HG03103 (cell line): ENCODE data around the gene RNF213.
"Not testable (repeated sequence)": the region's sequence is repeated elsewhere in the genome, so short reads cannot be mapped to it uniquely, and the experiment has no call there.

ENCODE experiments used
- ATAC-seq: cut with Tn5 transposase; IDR thresholded peaks from one replicate; pipeline ENCODE4 v1.9.1; 2021; ENCODE audit warnings: low read depth; ENCODE audit not compliant: unreplicated experiment

Gene RNF213

GRCh38 chr17:80291260-80291659, 30.6 kb downstream of the RNF213 start:
- no peak for ATAC-seq

GRCh38 chr17:80291691-80292487, 31.2 kb downstream of the RNF213 start:
- ATAC-seq = no peak

- no peak for ATAC-seq
Observed at GRCh38 chr17:80292521-80292971, 31.9 kb downstream of the RNF213 start.

DNA sequence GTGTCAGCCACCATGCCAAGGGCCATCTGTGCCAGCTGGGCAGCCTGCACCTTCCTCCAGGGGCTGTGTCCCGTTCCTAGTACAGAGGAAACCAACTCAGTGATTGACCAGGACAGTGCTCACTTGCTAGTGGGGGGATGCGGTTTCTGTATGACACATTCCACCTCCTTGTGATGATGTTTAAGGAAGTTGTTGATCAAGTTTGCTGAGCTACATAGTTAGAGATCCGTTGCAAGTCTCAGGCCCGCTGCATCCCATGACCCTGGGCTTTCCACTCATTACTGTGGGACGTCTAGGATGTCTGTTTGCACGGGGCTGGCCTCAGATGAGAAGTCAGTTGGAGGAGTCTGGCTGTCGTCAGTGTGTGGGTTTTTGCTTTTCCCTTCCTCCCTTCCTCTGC, 33.6 kb downstream of the RNF213 start:
- no peak for ATAC-seq

GRCh38 chr17:80294653-80295052, 34.0 kb downstream of the RNF213 start:
- no peak for ATAC-seq

DNA sequence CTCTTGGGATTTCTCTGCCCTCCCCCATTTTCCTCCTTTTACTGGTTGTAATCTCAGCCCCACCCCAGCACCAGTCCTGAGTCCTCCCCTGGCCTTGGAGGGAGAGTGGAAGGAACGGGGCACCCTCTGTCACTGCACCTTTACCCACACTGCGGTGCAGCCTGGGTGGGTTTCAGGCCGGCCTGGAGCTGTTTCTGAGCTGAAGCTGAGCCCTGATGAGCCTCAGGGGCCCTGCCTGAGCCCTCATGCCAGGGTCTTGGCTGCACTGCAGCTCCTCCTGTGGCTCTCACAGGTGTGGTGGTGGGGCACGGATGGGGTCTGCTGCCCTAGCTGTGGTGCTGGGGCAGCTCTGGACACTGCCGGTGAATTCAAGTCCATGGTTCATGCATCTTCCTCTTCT, 34.5 kb downstream of the RNF213 start:
- ATAC-seq = no peak

- no peak for ATAC-seq
Observed at GRCh38 chr17:80295559-80295958, 34.9 kb downstream of the RNF213 start.

DNA sequence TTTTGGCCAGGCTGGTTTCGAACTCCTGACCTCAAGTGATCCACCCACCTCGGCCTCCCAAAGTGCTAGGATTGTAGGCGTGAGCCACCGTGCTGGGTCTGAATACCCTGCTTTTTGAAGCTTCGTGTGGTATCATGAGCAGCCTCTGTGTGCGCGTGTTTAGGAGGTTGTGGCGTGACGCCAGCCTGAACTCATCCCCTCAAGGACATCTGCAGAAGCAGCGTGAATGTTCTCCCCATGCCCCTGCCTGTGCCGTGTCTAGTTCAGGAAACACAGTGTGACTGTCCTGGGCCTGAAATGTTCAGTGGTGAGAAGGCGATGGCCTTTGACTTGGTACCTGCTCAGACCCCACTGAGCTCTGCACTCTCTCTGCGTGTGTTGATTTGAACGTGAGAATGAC, 35.6 kb downstream of the RNF213 start:
- ATAC-seq = no peak

DNA sequence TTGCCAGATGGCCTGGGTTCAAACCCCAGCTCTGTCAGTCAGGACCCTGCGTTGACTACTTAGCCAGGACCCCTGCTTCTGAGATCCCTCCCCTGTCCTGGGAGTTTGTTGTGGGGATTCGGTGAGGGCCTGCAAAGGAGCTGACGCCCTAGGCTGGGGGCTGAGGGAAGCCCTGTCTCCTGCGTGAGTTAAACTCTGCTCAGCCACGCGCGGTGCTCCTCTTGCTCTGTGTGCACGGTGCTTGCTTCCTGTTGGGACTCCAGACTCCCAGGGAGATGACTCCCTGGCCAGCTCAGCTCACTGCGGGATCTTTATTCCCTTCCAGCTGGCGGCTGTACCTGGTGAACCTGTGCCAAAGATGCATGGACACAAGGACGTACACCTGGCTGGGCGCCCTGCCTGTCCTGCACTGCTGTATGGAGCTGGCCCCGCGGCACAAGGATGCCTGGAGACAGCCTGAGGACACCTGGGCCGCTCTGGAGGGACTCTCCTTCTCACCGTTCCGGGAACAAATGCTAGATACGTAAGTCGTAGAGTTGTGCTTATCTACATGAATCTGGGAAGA, 37.4 kb downstream of the RNF213 start:
- ATAC-seq = no peak

DNA sequence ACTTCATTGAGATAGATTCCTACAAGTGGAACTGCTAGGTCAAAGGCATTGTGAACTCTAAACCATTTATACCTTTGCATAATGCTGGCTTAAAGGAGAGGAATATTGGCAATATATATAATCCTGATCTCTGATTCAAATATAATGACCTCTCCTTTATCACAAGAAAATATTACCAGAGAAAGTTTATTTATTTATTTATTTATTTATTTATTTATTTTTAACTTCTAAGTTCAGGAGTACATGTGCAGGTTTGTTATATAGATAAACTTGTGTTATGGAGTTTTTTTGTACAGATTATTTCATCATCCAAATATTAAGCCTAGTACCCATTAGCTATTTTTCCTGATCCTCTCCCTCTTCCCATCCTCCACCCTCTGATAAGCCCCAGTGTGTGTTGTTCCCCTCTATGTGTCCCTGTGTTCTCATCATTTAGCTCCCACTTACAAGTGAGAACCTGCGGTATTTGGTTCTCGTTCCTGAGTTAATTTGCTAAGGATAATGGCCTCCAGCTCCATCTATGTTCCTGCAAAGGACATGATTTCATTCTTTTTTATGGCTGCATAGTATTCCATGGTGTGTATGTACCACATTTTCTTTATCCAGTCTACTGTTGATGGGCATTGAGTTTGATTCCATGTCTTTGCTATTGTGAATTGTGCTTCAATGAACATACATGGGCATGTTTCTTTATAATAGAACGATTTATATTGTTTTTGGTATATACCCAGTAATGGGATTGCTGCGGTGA, 38.9 kb downstream of the RNF213 start:
- ATAC-seq = not testable (repeated sequence)

DNA sequence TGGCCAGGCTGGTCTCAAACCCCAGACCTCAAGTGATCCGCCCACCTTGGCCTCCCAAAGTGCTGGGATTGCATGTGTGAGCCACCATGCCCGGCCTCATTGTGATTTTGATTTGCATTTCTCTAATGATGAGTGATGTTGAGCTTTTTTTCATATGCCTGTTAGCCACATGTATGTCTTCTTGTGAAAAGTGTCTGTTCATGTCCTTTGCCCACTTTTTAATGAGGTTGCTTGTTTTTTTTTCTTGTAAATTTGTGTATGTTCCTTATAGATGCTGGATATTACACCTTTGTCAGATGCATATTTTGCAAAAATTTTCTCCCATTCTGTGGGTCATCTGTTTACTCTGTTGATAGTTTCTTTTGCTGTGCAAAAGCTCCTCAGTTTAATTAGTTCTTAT, 40.1 kb downstream of the RNF213 start:
- not testable (repeated sequence) for ATAC-seq

DNA sequence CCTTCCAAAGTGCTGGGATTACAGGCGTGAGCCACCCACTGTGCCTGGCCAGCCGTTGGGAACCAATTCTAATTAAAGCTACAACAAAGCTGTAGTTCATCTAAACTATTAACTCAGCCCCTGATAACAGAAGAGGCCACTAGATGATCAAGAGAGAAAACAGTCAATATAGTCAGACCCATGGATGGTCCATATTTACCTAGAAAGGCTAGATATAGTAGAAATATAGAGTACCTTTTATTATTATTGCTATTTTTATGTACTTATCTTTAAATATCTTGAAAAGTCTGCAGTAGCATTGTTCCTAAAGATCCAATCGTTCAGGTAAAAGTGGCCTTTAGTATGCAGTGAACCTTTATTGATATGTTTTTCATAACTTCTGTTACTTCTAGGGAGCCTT, 43.2 kb downstream of the RNF213 start:
- ATAC-seq = no peak

DNA sequence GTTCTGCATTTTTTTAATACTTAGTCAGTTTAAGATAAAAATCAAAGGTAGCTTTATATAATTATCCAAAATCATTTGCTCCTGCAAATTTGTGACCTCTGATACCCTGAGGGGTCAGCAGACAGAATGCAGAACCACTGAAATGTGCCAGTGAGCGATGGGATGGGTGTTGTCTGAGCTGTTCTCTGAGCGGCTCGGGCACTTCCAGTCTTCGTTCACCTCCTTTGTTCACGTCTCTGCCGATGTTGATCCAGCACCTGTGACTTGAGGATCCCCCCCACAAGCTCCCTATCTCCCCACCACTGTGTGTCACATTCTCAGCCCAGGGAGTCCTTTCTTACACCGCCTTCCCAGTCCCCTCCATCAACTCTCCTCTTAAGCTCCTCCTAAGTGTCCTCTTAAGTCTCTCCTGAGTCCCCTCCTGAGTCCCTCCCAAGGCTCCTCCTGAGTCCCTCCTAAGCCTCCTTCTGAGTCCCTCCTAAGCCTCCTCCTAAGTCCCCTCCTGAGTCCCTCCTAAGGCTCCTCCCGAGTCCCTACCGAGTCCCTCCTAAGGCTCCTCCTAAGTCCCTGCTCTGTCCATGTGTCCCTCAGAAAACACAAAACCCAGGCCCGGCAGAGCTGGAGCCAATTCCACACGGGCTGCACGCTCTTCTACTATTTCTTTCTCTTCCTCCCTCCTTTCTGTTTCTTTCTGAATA, 47.5 kb downstream of the RNF213 start:
- ATAC-seq = no peak

DNA sequence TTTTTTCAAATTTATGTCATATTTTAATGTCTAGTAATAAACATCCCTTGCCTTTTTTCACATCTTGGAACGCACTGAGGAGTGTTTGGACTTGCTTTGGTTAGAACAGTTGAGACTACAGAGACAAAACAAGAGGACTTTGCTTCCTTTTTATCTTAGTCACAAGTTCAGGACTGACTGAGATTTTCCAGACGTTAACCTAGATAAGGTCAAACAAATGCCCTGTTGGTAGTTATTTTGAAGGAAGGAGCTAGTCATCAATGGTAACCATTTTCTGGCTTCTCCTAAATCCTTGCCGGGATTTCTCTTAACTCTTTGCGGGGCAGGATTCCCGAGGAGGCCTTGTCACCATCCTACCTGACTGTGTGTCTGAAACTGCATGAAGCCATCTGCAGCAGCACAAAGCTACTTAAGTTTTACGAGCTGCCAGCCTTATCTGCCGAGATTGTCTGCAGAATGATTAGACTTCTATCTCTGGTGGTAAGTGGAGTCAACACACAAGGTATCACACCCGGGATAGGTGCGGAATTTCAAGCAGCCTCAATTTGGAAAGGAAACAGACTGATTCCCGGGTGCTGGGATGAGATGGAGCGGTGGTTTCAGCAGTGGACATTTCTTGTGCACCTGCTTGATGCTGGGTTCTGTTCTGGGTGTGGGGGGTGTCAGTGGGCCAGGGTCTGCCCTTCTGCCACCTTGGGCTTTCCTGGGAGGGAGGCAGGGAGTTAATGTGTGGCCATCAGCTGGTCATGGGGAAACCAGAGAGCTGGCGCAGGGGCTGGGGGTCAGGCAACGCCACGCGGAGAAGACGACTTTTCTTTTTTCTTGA, 48.3 kb downstream of the RNF213 start:
- no peak for ATAC-seq

DNA sequence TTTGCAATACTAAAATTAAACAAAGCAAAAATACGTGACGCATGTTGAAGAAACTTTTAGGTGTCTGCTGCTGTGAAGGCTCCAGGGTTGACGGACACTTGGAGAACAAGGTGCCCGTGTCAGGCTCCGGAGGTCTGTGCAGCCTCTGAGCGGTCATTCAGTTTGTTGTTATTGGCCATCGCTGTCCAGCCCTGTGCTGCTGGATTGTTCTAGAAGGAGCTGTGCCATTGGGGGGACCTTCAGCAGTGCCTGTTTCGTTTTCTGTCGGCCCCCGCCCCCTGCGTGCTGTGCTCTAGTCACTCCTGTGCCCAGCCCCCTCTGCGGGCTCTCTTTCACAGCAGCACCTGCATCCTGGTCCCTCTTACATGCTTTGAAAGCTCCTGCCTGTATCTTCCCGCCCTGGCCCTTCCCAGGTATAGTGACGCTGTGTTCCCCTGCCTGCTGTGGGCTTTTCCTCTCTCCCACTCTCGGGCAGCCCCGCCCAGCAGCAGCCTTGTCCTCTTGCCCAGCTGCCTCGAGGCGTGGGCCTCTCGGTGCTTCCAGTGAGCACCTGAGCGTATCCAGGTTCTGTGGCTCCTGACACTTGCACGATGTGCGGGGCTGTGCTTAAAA, 50.7 kb downstream of the RNF213 start:
- ATAC-seq = no peak

GRCh38 chr17:80312621-80313135, 52.0 kb downstream of the RNF213 start:
- ATAC-seq = no peak

- no peak for ATAC-seq
Observed at GRCh38 chr17:80313160-80313829, 52.6 kb downstream of the RNF213 start.

GRCh38 chr17:80313946-80314345, 53.3 kb downstream of the RNF213 start:
- not testable (repeated sequence) for ATAC-seq
